Progenitor cell of endocrine pancreas (in vitro differentiated cells): ENCODE data around the gene OGDH. TPM values are rescaled to one million over a fixed set of nuclear protein-coding genes. Genes with fewer than 3 reads are reported as not detected.
A peak's percentile ranks its signal among the peaks of the same experiment; 100 is the strongest.

ENCODE experiments used
- DNase-seq: peaks from one replicate; pipeline ENCODE4 v3.0.0; 2021; ENCODE audit warnings: low spot score; ENCODE audit not compliant: unreplicated experiment
- H3K27ac Mint-ChIP-seq: 2 replicates; pipeline ENCODE4 v1.8.0; 2021; ENCODE audit warnings: mild to moderate bottlenecking, moderate library complexity, mixed read lengths
- H3K27me3 Mint-ChIP-seq: 2 replicates; pipeline ENCODE4 v1.8.0; 2021; ENCODE audit warnings: mixed read lengths
- H3K36me3 Mint-ChIP-seq: 2 replicates; pipeline ENCODE4 v1.8.0; 2022; ENCODE audit warnings: mixed read lengths; ENCODE audit not compliant: insufficient read depth
- H3K4me1 Mint-ChIP-seq: 2 replicates; pipeline ENCODE4 v1.8.0; 2021; ENCODE audit warnings: low read depth, mixed read lengths
- H3K4me3 Mint-ChIP-seq: 2 replicates; pipeline ENCODE4 v1.8.0; 2021; ENCODE audit warnings: low read depth, mild to moderate bottlenecking, moderate library complexity, mixed read lengths
- H3K9me3 Mint-ChIP-seq: 2 replicates; pipeline ENCODE4 v1.8.0; 2021; ENCODE audit warnings: low read depth, mixed read lengths
- CTCF ChIP-seq: fragments of 200-600 bp; sonication (generic); IDR thresholded peaks from one replicate; pipeline ENCODE4 v1.5.0; 2021; ENCODE audit warnings: antibody characterized with exemption, mild to moderate bottlenecking; ENCODE audit not compliant: unreplicated experiment
- total RNA-seq: library from RNA; stranded (reverse); gene quantifications from 2 replicates; pipeline ENCODE4 v1.2.1, GENCODE V29; 2021

The OGDH gene
- total RNA-seq, 1 donor from 2014 or later = 105 TPM

- H3K4me1 Mint-ChIP-seq = peaks cover 4% of the 10 kb centered on the region
- H3K9me3 Mint-ChIP-seq = no peaks in the 10 kb centered on the region
- H3K27me3 Mint-ChIP-seq = no peaks in the 10 kb centered on the region
- H3K27ac Mint-ChIP-seq = no peak overlapping the region
- no peak for DNase-seq
- peaks cover 30% of the 10 kb centered on the region for H3K36me3 Mint-ChIP-seq
- no peak for TF ChIP-seq CTCF
- no peak overlapping the region for H3K4me3 Mint-ChIP-seq
These were observed 38.5 kb upstream of the OGDH start for GRCh38 chr7:44567884-44568283.

- no peak overlapping the region for H3K4me3 Mint-ChIP-seq
- H3K27me3 Mint-ChIP-seq = no peaks in the 10 kb centered on the region
- TF ChIP-seq CTCF = no peak
- peaks cover 30% of the 10 kb centered on the region for H3K36me3 Mint-ChIP-seq
- H3K4me1 Mint-ChIP-seq = peaks cover 11% of the 10 kb centered on the region
- no peak for DNase-seq
- no peak overlapping the region for H3K27ac Mint-ChIP-seq
- no peaks in the 10 kb centered on the region for H3K9me3 Mint-ChIP-seq
These were observed 37.5 kb upstream of the OGDH start for GRCh38 chr7:44568771-44569560.

GRCh38 chr7:44569959-44570358 lies 36.5 kb upstream of the OGDH start:
- no peak overlapping the region for H3K4me3 Mint-ChIP-seq
- no peak for DNase-seq

GRCh38 chr7:44572771-44573170 lies 33.7 kb upstream of the OGDH start:
- Mint-ChIP-seq H3K27ac (peak overlapping the region; percentile 97), H3K4me3 (peak overlapping the region; percentile 93), H3K4me1 (peaks cover 22% of the 10 kb centered on the region), H3K36me3 (peaks cover 26% of the 10 kb centered on the region), H3K9me3 (no peaks in the 10 kb centered on the region), H3K27me3 (no peaks in the 10 kb centered on the region)
- no peak for TF ChIP-seq CTCF
- DNase-seq = no peak

More at GRCh38 chr7:44569959-44570358, 36.5 kb upstream of the OGDH start:
- H3K4me1 Mint-ChIP-seq = peaks cover 19% of the 10 kb centered on the region
- no peaks in the 10 kb centered on the region for H3K9me3 Mint-ChIP-seq
- H3K27ac Mint-ChIP-seq = no peak overlapping the region
- TF ChIP-seq CTCF = no peak
- no peaks in the 10 kb centered on the region for H3K27me3 Mint-ChIP-seq
- peaks cover 30% of the 10 kb centered on the region for H3K36me3 Mint-ChIP-seq

- peak within 1 kb of the TSS; percentile 97 for H3K27ac Mint-ChIP-seq
- H3K4me1 Mint-ChIP-seq = peaks cover 22% of the 10 kb centered on the region
- no peaks in the 10 kb centered on the region for H3K9me3 Mint-ChIP-seq
- DNase-seq = peak; percentile 85
- H3K4me3 Mint-ChIP-seq = peak within 1 kb of the TSS; percentile 93
- H3K36me3 Mint-ChIP-seq = peaks cover 23% of the 10 kb centered on the region
- no peaks in the 10 kb centered on the region for H3K27me3 Mint-ChIP-seq
- TF ChIP-seq CTCF = no peak
These were observed 32.8 kb upstream of the OGDH start, which contains the start of gene DDX56 for GRCh38 chr7:44573464-44574286. DDX56 (minus strand) TSS chr7:44573908; CDS start chr7:44573895, 13 bp downstream.
